Measurements from ENCODE around the gene CDHR1. TPM values are rescaled to one million over a fixed set of nuclear protein-coding genes. Genes with fewer than 3 reads are reported as not detected.

Gene CDHR1
- total RNA-seq, 4 donors from 2014 or later, result 0.27 TPM; not detected in 3

DNA sequence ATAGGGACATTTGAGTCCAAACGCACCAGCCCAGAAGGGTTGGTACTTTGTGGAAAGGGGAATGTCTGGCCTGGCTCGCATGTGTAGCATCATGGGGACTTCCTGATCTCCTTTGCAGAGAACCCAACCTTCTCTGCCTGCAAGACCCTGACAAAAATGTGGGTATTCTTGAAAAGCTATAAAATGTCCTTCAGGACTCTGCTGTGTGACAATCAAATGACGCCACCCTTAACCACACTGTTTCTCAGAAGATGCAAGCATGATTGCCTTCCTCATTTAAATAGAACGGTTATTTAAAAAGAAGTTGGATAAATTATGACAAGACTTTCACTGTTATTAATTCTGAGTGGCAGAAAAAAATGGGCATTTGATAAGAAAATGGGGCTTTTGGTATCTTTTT is 35.8 kb upstream of the CDHR1 start:
- in situ Hi-C loops (cut with MboI; ENCODE audit: low sequenced_read_pairs in 4 of 4) (no loop called here), intact Hi-C loops (cut with DNase I; ENCODE audit: low total_unique reads) (no loop called here)
- H3K4me1 ChIP-seq, result no peaks in the 10 kb centered on the region
- no peaks in the 10 kb centered on the region for H3K9me3 ChIP-seq
- no peak overlapping the region for H3K4me3 ChIP-seq
- TF ChIP-seq, protein P1, sequence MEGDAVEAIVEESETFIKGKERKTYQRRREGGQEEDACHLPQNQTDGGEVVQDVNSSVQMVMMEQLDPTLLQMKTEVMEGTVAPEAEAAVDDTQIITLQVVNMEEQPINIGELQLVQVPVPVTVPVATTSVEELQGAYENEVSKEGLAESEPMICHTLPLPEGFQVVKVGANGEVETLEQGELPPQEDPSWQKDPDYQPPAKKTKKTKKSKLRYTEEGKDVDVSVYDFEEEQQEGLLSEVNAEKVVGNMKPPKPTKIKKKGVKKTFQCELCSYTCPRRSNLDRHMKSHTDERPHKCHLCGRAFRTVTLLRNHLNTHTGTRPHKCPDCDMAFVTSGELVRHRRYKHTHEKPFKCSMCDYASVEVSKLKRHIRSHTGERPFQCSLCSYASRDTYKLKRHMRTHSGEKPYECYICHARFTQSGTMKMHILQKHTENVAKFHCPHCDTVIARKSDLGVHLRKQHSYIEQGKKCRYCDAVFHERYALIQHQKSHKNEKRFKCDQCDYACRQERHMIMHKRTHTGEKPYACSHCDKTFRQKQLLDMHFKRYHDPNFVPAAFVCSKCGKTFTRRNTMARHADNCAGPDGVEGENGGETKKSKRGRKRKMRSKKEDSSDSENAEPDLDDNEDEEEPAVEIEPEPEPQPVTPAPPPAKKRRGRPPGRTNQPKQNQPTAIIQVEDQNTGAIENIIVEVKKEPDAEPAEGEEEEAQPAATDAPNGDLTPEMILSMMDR (IDR thresholded peaks at IDR 0.05 in 4 of 5, conservative IDR thresholded peaks at IDR 0.05 in 1 of 5), result no peak
- TF ChIP-seq POLR2A (IDR thresholded peaks at IDR 0.05), result no peak
- ATAC-seq (no peak), DNase-seq (no peak)
- H3K27ac ChIP-seq, result no peak overlapping the region
- H3K27me3 ChIP-seq, result peaks cover 5 to 7% (median 7%) of the 10 kb centered on the region in 3 donors
- peaks cover 0 to 16% of the 10 kb centered on the region in 2 donors for H3K36me3 ChIP-seq

DNA sequence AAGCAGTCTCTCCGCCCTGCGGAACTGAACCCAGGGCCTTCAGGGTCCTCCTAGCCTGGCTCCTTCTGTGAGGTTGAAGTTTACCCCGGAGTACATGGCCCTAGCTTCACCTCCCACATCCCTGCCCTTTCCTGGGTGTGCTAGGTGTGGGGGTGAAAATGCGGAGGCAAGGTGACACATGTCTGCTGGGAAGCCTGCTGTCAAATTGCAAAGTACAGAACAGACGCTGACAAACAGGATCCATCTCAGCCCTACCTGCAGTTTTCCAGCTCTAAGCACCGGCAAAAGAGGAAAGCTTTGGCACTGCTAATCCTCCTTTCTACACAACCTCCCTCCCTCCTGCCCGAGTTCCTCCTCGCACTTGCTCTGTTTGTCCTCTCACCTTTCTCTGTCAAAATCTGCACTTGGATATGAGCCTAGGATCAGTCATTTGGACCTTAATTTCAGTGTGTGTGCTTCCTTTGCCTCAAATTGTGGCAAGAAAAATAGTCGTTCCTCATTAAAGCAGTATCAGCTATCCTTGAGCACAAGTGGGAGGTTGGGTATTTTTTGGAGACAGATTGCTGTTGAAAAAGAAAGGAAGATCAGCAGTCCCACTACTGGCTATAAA is 35.2 kb upstream of the CDHR1 start:
- Histone ChIP-seq H3K27me3 (peaks cover 7 to 9% (median 9%) of the 10 kb centered on the region in 3 donors), H3K4me3 (no peak overlapping the region), H3K27ac (no peak overlapping the region), H3K4me1 (no peaks in the 10 kb centered on the region), H3K36me3 (peaks cover 0 to 10% of the 10 kb centered on the region in 2 donors), H3K9me3 (no peaks in the 10 kb centered on the region)
- TF ChIP-seq POLR2A (IDR thresholded peaks at IDR 0.05), result no peak
- TF ChIP-seq, protein P1 (IDR thresholded peaks at IDR 0.05 in 4 of 5, conservative IDR thresholded peaks at IDR 0.05 in 1 of 5), result no peak
- ATAC-seq (no peak), DNase-seq (no peak)
- intact Hi-C loops (cut with DNase I; ENCODE audit: low total_unique reads), result no loop called here
- in situ Hi-C loops (cut with MboI; ENCODE audit: low sequenced_read_pairs in 4 of 4), result no loop called here

DNA sequence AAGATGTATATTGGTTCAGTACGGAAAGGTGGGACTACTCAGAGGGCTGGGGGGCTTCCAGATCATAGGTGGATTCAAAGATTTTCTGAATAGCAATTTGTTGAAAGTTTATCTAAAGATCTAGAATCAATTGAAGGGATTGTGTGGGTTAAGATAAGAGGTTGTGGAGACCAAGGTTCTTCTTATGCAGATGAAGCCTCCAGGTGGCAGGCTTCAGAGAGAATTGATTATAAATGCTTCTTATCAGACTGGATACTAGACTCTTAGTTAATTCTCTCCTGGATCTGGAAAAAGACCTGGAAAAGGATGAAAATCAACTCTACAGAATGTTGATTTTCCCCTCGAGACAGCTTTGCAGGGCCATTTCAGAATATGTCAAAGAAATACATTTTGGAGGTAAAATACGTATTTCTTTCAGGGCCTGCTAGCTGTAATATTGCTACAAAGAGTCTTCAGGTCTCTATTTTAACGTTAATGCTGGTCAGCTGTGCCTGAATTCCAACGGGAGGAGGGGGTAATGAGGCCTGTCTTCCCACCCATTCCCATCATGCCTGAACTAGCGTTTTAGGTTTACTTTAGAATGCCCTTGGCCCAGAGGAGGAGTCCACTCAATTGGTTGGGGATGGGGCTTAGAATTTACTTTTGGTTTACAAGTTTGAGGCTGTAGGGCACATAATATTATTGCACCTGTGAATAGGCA is 33.5 kb upstream of the CDHR1 start:
- no peak overlapping the region for H3K27ac ChIP-seq
- no peak overlapping the region for H3K4me3 ChIP-seq
- H3K4me1 ChIP-seq, result no peaks in the 10 kb centered on the region
- peaks cover 7 to 9% (median 9%) of the 10 kb centered on the region in 3 donors for H3K27me3 ChIP-seq
- ATAC-seq (no peak), DNase-seq (no peak)
- no peaks in the 10 kb centered on the region for H3K36me3 ChIP-seq
- TF ChIP-seq POLR2A (IDR thresholded peaks at IDR 0.05), result no peak
- TF ChIP-seq, protein P1 (IDR thresholded peaks at IDR 0.05 in 4 of 5, conservative IDR thresholded peaks at IDR 0.05 in 1 of 5), result no peak
- no peaks in the 10 kb centered on the region for H3K9me3 ChIP-seq
- intact Hi-C loops (cut with DNase I; ENCODE audit: low total_unique reads) (no loop called here), in situ Hi-C loops (cut with MboI; ENCODE audit: low sequenced_read_pairs in 4 of 4) (no loop called here)

DNA sequence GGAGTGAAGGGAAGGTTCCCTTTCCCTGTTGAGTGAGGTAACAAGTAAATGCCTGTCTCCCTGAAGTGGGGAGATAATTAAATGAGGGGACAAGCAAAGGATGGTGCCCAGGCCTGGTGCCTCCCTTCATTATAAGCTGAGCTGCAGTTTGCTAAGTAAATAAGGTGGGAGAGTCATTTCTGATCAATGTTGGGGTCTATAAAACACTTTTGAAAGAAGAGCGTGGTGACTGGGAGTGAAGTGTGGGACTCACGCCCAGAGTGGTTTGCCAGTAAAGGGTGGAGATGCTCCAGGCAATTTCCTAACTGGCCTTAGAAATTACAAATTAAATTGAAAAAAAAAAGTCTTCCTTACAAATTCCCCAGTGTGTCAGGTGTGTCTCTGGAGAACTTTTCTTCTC is 30.3 kb upstream of the CDHR1 start:
- Histone ChIP-seq H3K27me3 (peaks cover 7 to 9% (median 9%) of the 10 kb centered on the region in 3 donors), H3K4me1 (no peaks in the 10 kb centered on the region), H3K9me3 (no peaks in the 10 kb centered on the region), H3K36me3 (no peaks in the 10 kb centered on the region), H3K4me3 (no peak overlapping the region), H3K27ac (no peak overlapping the region)
- no peak for DNase-seq
- no peak for TF ChIP-seq POLR2A (IDR thresholded peaks at IDR 0.05)
- TF ChIP-seq, protein P1 (IDR thresholded peaks at IDR 0.05 in 4 of 5, conservative IDR thresholded peaks at IDR 0.05 in 1 of 5), result no peak
- no peak for ATAC-seq
- intact Hi-C loops (cut with DNase I; ENCODE audit: low total_unique reads), result no loop called here
- in situ Hi-C loops (cut with MboI; ENCODE audit: low sequenced_read_pairs in 4 of 4), result no loop called here

Measured in gastrocnemius medialis (tissue), 4 donors.